ENCODE results near the gene ATP13A3.
A peak's percentile ranks its signal among the peaks of the same experiment; 100 is the strongest.

ATP13A3 gene

DNA sequence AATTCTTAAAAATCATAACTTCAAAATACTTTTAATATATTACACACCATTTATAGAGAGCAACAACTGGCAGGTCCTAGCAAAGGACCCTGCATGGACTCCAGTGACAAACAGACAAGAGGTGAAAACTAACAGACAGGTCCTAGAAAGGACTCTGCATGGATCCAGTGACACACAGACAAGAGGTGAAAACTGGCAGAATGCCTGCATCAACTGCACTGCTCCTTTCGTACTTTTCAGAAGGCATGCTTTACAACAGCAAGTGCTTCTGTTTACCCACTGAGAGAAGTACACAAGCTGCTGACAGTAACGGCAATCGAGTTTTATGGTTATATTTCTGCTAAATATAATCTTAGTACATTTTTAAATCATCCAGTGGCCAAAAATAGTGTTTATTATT is 63.5 kb downstream of the ATP13A3 start:
- in situ Hi-C loops (cut with MboI; ENCODE audit: low sequenced_read_pairs, unreplicated experiment): no loop called here
- no peak for DNase-seq (ENCODE audit: low spot score)
- TF ChIP-seq, protein P1, sequence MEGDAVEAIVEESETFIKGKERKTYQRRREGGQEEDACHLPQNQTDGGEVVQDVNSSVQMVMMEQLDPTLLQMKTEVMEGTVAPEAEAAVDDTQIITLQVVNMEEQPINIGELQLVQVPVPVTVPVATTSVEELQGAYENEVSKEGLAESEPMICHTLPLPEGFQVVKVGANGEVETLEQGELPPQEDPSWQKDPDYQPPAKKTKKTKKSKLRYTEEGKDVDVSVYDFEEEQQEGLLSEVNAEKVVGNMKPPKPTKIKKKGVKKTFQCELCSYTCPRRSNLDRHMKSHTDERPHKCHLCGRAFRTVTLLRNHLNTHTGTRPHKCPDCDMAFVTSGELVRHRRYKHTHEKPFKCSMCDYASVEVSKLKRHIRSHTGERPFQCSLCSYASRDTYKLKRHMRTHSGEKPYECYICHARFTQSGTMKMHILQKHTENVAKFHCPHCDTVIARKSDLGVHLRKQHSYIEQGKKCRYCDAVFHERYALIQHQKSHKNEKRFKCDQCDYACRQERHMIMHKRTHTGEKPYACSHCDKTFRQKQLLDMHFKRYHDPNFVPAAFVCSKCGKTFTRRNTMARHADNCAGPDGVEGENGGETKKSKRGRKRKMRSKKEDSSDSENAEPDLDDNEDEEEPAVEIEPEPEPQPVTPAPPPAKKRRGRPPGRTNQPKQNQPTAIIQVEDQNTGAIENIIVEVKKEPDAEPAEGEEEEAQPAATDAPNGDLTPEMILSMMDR (IDR thresholded peaks at IDR 0.05; ENCODE audit: borderline replicate concordance, control extremely low read depth, extremely low read depth, insufficient read depth, missing control alignments): no peak

DNA sequence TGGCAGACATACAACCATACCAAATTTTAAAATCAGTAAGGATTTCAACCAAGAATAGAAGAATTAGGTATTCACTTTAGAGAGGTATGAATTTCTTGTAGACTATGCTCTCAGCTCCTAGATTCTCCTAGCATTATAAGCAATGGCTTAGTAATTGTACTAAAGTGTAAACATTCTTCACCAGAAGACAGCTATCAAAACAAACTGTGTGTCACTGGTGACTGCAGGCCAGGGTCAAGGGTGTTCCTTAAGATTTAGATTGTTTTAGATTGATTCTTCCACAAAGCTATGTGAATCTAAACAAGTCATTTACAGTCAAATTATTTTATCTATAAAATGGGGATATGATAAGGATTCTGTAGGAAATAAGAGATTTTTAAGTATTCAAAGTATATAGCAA is 64.6 kb downstream of the ATP13A3 start:
- in situ Hi-C loops (cut with MboI; ENCODE audit: low sequenced_read_pairs, unreplicated experiment): no loop called here
- TF ChIP-seq, protein P1 (IDR thresholded peaks at IDR 0.05; ENCODE audit: borderline replicate concordance, control extremely low read depth, extremely low read depth, insufficient read depth, missing control alignments): no peak
- no peak for DNase-seq (ENCODE audit: low spot score)

DNA sequence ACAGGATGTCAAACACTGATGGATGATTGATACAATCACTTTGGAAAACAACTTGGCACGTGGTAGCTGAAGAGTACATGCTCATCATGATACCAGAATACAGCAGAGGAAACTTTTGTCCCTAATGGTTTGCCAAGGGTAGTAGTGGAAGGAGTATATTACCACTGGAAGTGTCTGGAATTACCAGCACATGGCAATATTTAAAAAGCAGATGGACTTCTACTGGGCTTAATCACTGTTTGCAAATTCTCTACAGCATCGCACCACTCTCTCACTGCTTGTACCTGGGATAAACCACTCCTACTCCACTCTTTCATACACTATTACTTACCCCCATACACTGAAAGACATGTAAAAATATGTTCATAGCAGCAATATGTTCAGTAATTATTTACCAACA is 68.1 kb downstream of the ATP13A3 start:
- TF ChIP-seq, protein P1 (IDR thresholded peaks at IDR 0.05; ENCODE audit: borderline replicate concordance, control extremely low read depth, extremely low read depth, insufficient read depth, missing control alignments): no peak
- DNase-seq (ENCODE audit: low spot score): no peak
- in situ Hi-C loops (cut with MboI; ENCODE audit: low sequenced_read_pairs, unreplicated experiment): no loop called here

DNA sequence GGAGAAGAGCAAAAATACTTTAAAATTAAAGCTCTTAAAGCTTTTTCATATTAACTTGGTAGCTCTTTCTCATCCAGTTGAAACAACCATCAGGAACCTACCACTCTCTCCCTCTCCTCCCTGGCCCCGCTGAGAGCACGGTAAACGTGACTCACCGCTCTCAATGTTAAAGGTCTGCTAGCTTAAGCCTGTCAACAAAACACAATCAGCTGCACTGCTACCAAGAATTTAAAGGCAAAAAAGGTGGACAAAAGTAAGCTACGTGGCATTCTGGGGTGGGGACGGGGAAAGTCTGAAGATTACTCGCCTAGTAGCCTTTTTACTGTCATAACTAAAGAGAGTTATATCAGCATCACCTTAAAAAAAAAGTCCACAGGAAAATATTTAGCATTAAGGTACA is 79.4 kb downstream of the ATP13A3 start:
- no peak for DNase-seq (ENCODE audit: low spot score)
- in situ Hi-C loops (cut with MboI; ENCODE audit: low sequenced_read_pairs, unreplicated experiment): no loop called here
- TF ChIP-seq, protein P1 (IDR thresholded peaks at IDR 0.05; ENCODE audit: borderline replicate concordance, control extremely low read depth, extremely low read depth, insufficient read depth, missing control alignments): no peak

DNA sequence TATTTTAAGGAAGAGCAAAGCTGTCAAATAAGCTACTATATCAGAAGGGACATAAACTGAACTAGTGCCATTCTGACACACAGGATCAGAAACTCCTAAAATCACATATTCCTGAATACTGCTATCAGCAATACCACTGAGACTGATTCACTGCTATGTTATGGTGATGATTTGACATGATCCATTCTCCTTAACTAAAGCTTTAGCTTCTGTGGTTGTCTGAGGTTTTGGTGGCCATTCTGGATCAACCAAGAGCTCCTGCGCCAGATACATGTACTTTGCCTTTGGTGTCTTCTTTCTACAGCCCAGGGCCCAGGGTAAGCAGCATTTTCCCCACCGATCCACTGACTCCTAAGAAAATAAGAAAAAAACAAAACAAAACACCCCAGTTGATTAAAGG is 81.0 kb downstream of the ATP13A3 start:
- no peak for DNase-seq (ENCODE audit: low spot score)
- in situ Hi-C loops (cut with MboI; ENCODE audit: low sequenced_read_pairs, unreplicated experiment): no loop called here
- TF ChIP-seq, protein P1 (IDR thresholded peaks at IDR 0.05; ENCODE audit: borderline replicate concordance, control extremely low read depth, extremely low read depth, insufficient read depth, missing control alignments): no peak

DNA sequence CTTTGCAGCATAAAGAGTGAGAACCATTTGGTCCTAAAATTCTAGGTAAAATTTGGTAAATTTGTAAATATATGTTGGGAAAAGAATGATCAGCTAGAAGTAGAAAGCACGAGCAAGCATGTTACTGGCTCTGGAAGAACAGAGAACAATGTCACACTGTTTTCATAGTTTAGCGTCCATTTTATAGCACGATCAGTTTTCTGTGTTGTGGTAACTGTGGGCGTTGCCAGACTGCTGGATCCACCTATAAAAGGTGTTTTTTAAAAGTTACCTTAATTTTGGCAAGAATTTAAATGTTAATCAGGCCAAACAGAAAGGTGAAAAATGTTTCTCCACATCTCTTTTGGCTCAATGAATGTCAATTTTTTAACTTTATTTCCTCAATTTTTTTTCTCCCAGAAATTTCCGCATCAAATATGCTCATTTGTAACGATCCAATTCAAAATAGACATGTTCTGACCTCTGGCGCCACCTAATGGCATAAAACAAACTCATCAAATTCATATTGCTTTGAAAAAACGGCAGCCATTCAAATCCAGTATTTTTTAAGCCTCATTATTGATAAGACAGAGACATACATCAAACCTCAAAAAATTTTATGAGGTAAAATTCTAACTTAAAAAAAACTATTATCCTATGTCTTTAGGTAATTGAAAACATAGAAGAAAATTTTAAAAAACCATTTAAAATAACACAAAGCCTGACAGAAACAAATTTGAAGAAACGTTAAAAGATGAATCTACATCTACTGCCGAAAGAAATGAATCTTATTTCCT is 82.2 kb downstream of the ATP13A3 start:
- in situ Hi-C loops (cut with MboI; ENCODE audit: low sequenced_read_pairs, unreplicated experiment): no loop called here
- TF ChIP-seq, protein P1 (IDR thresholded peaks at IDR 0.05; ENCODE audit: borderline replicate concordance, control extremely low read depth, extremely low read depth, insufficient read depth, missing control alignments): peak; percentile 39
- no peak for DNase-seq (ENCODE audit: low spot score)
